Smooth muscle cell (in vitro differentiated cells): ENCODE data around the gene KLHL6. TPM values are rescaled to one million over a fixed set of nuclear protein-coding genes. Genes with fewer than 3 reads are reported as not detected.
A peak's percentile ranks its signal among the peaks of the same experiment; 100 is the strongest.

Source experiments
- DNase-seq: peaks from one replicate; lab custom pipeline; 2025; ENCODE audit not compliant: unreplicated experiment; lab: John Stamatoyannopoulos, UW
- H2AFZ ChIP-seq: fragments of 200-600 bp; sonication (generic); 2 replicates; pipeline ENCODE4 v1.6.0; 2016; ENCODE audit warnings: antibody characterized with exemption, low read depth, mild to moderate bottlenecking
- H3F3A ChIP-seq: fragments of 200-600 bp; sonication (generic); 2 replicates; pipeline ENCODE4 v1.6.0; 2017; ENCODE audit warnings: antibody characterized with exemption, low read depth
- H3K27ac ChIP-seq: fragments of 200-600 bp; sonication (generic); 2 replicates; pipeline ENCODE4 v1.5.1; 2016; ENCODE audit warnings: low read depth, mild to moderate bottlenecking
- H3K27me3 ChIP-seq: fragments of 200-600 bp; sonication (generic); 2 replicates; pipeline ENCODE4 v1.6.1; 2016; ENCODE audit warnings: low read depth, mild to moderate bottlenecking
- H3K36me3 ChIP-seq: fragments of 200-600 bp; sonication (generic); 2 replicates; pipeline ENCODE4 v1.5.1; 2016; ENCODE audit warnings: low read depth
- H3K4me1 ChIP-seq: fragments of 200-600 bp; sonication (generic); 2 replicates; pipeline ENCODE4 v1.5.1; 2016; ENCODE audit warnings: low read depth
- H3K4me2 ChIP-seq: fragments of 200-600 bp; sonication (generic); 2 replicates; pipeline ENCODE4 v1.6.0; 2016; ENCODE audit warnings: mild to moderate bottlenecking
- H3K4me3 ChIP-seq: fragments of 200-600 bp; sonication (generic); 2 replicates; pipeline ENCODE4 v1.5.1; 2016; ENCODE audit warnings: mild to moderate bottlenecking
- H3K79me2 ChIP-seq: fragments of 200-600 bp; sonication (generic); 2 replicates; pipeline ENCODE4 v1.6.0; 2016; ENCODE audit warnings: low read depth, mild to moderate bottlenecking
- H3K9ac ChIP-seq: fragments of 200-600 bp; sonication (generic); 2 replicates; pipeline ENCODE4 v1.6.0; 2016; ENCODE audit warnings: low read depth
- H3K9me3 ChIP-seq: fragments of 200-600 bp; sonication (generic); replicated peaks from 2 replicates; pipeline ENCODE4 v1.5.1; 2016; ENCODE audit warnings: low read depth
- H4K20me1 ChIP-seq: fragments of 200-600 bp; sonication (generic); 2 replicates; pipeline ENCODE4 v1.6.0; 2016; ENCODE audit warnings: low read depth
- CTCF ChIP-seq: fragments of 200-600 bp; sonication (generic); IDR thresholded peaks from 2 replicates; pipeline ENCODE4 v1.5.1; 2017; ENCODE audit warnings: borderline replicate concordance, mild to moderate bottlenecking, antibody characterized with exemption; ENCODE audit not compliant: insufficient read depth, poor library complexity, severe bottlenecking
- WGBS: methylation state at CpG from one replicate; pipeline ENCODE4 v1.1.7; 2016; ENCODE audit warnings: low lambda C conversion rate; 5-methylcytosine and 5-hydroxymethylcytosine counted together
- polyA plus RNA-seq: library from polyadenylated mRNA; unstranded; fragments of >200 nt; fragmentation: Nextera tagmentation; extraction: Ambion mirVana; gene quantifications from 2 replicates; pipeline ENCODE4 v1.2.1, GENCODE V29; 2016
- total RNA-seq: library from RNA; depleted of rRNA; stranded (reverse); fragments of >200 nt; gene quantifications from 2 replicates; pipeline ENCODE4 v1.2.3, GENCODE V29; 2014

The KLHL6 gene
- total and polyA plus RNA-seq, 2 experiments from 2014 or later = 0.22 TPM; not detected in 1

DNA sequence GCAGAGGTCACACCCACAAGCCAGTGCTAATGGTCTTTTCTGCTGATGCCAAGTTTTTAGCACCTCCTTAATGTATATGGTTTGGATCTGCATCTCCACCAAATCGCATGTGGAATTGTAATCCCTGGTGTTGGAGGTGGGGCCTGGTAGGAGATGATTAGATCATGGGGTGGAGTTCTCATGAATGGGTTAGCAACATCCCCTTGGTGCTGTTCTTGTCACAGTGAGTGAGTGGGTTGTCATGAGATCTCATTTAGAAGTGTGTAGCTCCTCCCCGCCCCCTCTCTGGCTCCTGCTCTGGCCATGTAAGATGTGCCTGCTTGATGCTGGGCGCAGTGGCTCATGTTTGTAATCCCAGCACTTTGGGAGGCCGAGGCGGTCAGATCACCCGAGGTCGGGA lies 37.3 kb upstream of the KLHL6 start:
- DNase-seq = no peak

DNA sequence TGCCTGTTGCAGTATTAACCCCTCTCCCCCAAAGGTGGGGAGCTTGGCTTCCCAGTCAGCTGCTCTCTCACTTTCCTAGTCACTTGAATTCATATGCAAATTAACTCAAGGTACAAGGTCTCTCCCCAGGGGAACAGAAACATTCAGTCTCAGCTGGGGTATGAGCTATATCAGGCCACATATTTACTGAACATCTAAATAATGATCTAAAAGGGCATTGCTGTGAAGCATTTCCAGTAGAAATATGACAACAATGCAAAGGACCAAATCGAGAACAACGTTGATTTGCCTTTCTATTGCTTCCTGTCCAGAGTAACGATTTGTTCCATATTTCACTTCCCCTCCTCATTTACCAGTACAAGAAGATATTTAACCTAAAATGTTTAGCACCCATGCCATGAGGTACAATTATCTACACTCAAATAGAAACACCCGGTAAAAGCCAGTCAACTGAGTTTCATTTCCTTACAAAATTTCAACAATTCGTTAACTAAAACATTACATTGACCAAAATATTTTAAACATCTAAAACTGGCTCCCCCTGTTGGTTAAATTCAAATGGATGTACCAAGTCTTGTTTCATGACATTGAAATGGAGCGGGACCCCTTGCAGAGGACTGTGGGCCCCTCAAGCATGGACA lies 36.5 kb upstream of the KLHL6 start:
- TF ChIP-seq CTCF = peak; percentile 22
- Histone ChIP-seq H2AFZ (no peak overlapping the region), H3K4me3 (no peak overlapping the region), H3K79me2 (no peaks in the 10 kb centered on the region), H3K4me2 (no peak overlapping the region), H3K9ac (no peak overlapping the region), H3F3A (no peaks in the 10 kb centered on the region), H3K4me1 (no peaks in the 10 kb centered on the region), H4K20me1 (no peaks in the 10 kb centered on the region), H3K27ac (no peak overlapping the region), H3K27me3 (no peaks in the 10 kb centered on the region), H3K9me3 (no peaks in the 10 kb centered on the region), H3K36me3 (no peaks in the 10 kb centered on the region)
- WGBS = 83% methylated on average over 6 of the region's 6 CpGs
- no peak for DNase-seq

More for the DNA sequence above, 37.3 kb upstream of the KLHL6 start:
- 98% methylated on average over 7 of the region's 7 CpGs for WGBS
- Histone ChIP-seq H3K9me3 (no peaks in the 10 kb centered on the region), H3K9ac (no peak overlapping the region), H3K27me3 (no peaks in the 10 kb centered on the region), H3K4me3 (no peak overlapping the region), H4K20me1 (no peaks in the 10 kb centered on the region), H3K4me1 (no peaks in the 10 kb centered on the region), H3K27ac (no peak overlapping the region), H3K36me3 (no peaks in the 10 kb centered on the region), H2AFZ (no peak overlapping the region), H3F3A (no peaks in the 10 kb centered on the region), H3K79me2 (no peaks in the 10 kb centered on the region), H3K4me2 (no peak overlapping the region)
- no peak for TF ChIP-seq CTCF

DNA sequence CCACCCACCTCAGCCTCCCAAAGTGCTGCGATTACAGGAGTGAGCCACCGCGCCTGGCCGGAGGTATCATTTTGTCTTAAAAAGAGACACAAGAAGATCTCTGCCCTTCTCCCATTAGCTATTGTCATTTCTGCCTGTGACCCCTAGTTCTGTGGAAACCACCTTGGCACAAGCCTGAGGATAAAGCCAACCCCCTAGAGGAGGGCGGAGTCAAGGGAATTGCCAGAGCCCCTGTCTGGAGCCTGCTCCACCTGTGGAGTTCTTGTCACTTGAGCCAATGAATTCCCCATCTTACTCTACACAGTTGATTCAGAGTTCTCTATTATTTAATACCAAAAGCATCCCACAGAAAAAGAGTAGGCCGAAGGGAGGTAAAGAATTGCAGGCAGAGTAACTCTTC lies 34.9 kb upstream of the KLHL6 start:
- H3K27me3 ChIP-seq = no peaks in the 10 kb centered on the region
- H3K9ac ChIP-seq = no peak overlapping the region
- no peaks in the 10 kb centered on the region for H3K9me3 ChIP-seq
- no peaks in the 10 kb centered on the region for H3K79me2 ChIP-seq
- DNase-seq = no peak
- H3K27ac ChIP-seq = no peak overlapping the region
- H3F3A ChIP-seq = no peaks in the 10 kb centered on the region
- no peaks in the 10 kb centered on the region for H3K4me1 ChIP-seq
- TF ChIP-seq CTCF = no peak
- H3K4me2 ChIP-seq = no peak overlapping the region
- over 99% methylated on average over 6 of the region's 6 CpGs for WGBS
- no peaks in the 10 kb centered on the region for H4K20me1 ChIP-seq
- no peak overlapping the region for H3K4me3 ChIP-seq
- H2AFZ ChIP-seq = no peak overlapping the region
- H3K36me3 ChIP-seq = no peaks in the 10 kb centered on the region

GRCh38 chr3:183587336-183587735 lies 31.8 kb upstream of the KLHL6 start:
- H3K9me3 ChIP-seq = no peaks in the 10 kb centered on the region
- no peaks in the 10 kb centered on the region for H3K4me1 ChIP-seq
- WGBS = 90% methylated on average over 2 of the region's 2 CpGs
- no peaks in the 10 kb centered on the region for H4K20me1 ChIP-seq
- H3K4me3 ChIP-seq = no peak overlapping the region
- DNase-seq = no peak
- H3K27ac ChIP-seq = no peak overlapping the region
- no peak overlapping the region for H3K4me2 ChIP-seq
- H3K9ac ChIP-seq = no peak overlapping the region
- no peak for TF ChIP-seq CTCF
- no peaks in the 10 kb centered on the region for H3F3A ChIP-seq
- no peaks in the 10 kb centered on the region for H3K79me2 ChIP-seq
- H3K27me3 ChIP-seq = no peaks in the 10 kb centered on the region
- no peak overlapping the region for H2AFZ ChIP-seq
- H3K36me3 ChIP-seq = no peaks in the 10 kb centered on the region
